Fibroblast of mammary gland (primary cell): ENCODE results near the gene FAM53A.
"Not testable (repeated sequence)": the region's sequence is repeated elsewhere in the genome, so short reads cannot be mapped to it uniquely, and the experiment has no call there.

Experiments used
- DNase-seq: peaks from one replicate; pipeline ENCODE4 v3.0.0-alpha.2; 2010; ENCODE audit warnings: low read depth
- H3K4me3 ChIP-seq: 2 replicates; pipeline ENCODE4 v1.5.1; 2011; ENCODE audit warnings: low read depth, mild to moderate bottlenecking, low read length, moderate library complexity; ENCODE audit not compliant: control insufficient read depth
- TF ChIP-seq, protein P1 (sequence below): conservative IDR thresholded peaks from 2 replicates; pipeline ENCODE4 v1.5.1; 2011; ENCODE audit warnings: low read depth, low read length, inconsistent platforms; ENCODE audit not compliant: control insufficient read depth, insufficient read depth

The FAM53A gene

DNA sequence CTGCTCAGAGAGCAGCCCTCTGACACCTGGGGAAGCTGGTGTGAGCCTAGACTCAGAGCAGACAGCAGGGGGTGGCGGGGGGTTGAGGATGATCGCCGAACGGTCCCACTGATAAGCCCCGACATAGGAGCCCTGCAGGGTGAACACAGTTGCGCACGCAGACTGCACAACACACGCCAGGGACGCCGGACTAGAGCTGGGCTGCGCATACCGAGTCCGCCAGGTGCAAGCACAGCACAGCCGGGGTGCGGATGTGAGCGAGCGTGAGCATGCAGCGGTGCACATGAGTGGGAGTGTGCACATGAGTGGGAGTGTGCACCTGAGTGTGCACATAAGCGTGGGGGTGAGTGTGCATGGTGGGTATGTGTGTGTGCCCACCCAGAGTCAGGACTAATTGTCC, 36.7 kb downstream of the FAM53A start:
- H3K4me3 ChIP-seq, result no peak overlapping the region
- no peak for DNase-seq
- TF ChIP-seq, protein P1, sequence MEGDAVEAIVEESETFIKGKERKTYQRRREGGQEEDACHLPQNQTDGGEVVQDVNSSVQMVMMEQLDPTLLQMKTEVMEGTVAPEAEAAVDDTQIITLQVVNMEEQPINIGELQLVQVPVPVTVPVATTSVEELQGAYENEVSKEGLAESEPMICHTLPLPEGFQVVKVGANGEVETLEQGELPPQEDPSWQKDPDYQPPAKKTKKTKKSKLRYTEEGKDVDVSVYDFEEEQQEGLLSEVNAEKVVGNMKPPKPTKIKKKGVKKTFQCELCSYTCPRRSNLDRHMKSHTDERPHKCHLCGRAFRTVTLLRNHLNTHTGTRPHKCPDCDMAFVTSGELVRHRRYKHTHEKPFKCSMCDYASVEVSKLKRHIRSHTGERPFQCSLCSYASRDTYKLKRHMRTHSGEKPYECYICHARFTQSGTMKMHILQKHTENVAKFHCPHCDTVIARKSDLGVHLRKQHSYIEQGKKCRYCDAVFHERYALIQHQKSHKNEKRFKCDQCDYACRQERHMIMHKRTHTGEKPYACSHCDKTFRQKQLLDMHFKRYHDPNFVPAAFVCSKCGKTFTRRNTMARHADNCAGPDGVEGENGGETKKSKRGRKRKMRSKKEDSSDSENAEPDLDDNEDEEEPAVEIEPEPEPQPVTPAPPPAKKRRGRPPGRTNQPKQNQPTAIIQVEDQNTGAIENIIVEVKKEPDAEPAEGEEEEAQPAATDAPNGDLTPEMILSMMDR, result no peak

DNA sequence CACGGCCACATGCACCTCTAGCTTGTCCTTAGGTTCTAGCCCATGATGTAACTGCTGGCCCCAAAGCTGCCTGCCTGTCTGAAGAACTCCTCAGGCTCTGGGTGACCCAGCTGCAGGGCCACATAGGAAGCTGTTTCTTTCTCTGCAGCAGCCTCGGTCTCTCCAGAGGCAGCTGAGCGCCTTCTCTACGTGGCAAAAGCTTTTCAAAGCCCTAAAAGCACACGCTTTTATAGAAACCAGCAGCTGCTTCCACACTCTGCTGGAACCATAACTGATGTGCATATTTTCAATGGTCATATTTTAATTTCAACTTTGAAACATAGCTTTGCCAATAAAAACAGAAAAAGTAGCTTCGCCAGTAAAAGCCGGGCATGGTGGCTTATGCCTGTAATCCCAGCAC, 37.4 kb downstream of the FAM53A start:
- no peak overlapping the region for H3K4me3 ChIP-seq
- DNase-seq, result no peak
- TF ChIP-seq, protein P1, result no peak

DNA sequence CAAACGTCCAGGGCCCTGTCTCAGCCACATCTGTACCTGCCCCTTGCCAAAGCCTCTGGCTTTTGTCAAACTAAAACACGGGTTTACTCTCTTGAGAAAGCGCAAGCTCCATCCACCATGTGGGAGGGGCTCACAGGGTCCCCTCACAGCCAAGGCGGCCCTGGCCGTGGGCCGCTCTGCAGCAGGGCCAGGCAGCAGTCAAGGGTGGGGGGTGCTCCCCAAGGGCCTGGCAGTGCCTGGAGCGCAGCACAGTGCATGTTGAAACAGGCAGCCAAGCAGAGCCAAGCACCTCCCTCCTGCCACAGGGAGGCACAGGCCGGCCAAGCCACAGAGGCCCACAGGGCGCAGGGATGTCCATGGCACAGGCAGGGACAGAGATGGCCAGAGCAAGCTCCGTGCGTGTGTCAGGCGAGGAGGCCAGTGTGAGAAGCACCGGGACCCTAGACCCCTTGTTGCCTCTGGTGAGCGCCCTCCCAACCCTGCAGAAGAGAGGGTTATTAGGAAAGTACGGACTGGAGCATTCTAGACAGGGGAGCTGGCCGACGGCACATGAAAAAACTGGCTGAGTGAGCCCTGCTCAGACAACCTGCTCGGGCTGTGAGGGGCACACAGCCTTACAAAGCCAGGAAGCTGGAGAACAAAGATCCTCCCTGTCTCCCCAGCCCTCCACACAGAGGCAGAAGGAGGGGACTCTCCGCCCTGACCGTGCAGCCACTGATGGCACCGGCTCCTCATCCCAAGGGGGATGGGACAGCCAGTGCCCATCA, 39.0 kb downstream of the FAM53A start:
- TF ChIP-seq, protein P1, result no peak
- no peak overlapping the region for H3K4me3 ChIP-seq
- peak; percentile 5 for DNase-seq

DNA sequence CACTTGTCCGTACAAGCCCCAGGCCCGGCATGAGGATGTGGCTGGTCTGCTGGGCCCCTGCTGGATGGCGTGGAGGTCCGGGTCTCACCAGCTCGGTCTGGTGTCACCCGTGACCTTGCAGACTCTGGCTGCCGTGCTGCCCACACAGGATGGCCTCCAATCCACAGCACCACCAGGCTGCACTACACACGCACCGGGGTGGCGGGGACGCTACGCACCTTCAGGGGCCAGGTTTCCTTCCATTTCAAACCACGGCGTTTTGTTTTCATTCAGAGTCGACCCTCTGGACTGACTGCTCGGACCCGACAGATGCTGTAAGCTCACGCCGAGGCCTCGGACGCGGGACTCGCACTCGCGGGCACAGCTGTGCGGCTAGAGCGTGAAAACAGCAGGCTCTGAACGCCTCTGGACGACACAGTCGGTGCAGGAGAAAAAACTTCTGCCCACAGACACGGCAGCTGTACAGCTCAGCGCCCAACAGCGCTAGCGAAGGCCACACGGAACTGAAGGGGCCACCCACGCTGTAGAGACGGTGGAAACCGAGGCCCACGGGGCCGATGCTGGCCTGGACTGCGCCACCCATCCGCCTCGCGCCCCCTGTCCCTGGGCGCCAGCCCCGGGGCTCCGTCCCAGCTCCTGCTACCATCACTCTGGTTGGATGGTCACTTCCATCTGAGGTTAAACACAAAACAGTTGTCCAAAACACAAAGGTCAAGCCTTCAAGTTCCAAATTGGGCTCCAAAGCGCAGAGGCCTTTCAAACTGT, 40.0 kb downstream of the FAM53A start:
- TF ChIP-seq, protein P1, result no peak
- no peak for DNase-seq

DNA sequence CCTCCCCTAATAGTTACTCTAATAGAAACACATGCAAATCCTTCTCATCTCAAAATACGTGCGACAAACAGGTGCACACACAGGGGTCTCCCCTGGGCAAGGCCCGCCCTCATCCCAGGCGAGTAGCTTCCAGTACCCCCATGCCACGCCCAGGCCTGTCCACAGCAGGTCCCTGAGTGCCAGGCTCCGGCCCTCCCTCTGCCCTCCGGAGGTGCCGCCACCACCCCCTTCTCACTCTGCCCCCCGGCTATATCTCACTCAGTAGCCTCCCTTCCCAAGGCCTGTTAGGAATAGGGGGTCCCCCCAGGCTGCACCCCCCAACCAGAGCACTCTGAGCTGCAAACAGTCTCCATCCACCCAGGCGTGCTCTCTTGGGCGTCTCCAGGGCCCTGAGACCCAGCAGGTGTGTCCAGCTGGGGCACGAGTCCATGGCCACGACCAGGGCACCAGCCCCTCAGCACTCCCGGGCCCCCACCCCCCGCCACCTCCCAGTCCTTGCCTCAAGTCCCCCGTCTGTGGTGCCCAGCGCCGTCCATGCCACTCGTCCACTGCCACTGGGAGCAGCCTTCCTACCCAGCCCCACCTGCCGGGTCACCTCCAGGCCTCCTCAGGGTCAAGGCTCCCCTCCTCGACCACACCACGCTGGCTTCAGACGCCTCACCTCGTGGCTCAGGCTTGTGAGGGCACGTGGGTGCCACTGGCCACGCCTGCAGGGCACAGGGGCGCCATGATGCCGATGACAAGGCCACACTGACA, 41.7 kb downstream of the FAM53A start:
- no peak overlapping the region for H3K4me3 ChIP-seq
- TF ChIP-seq, protein P1, result no peak
- DNase-seq, result no peak

More for the DNA sequence above, 40.0 kb downstream of the FAM53A start:
- H3K4me3 ChIP-seq, result no peak overlapping the region

DNA sequence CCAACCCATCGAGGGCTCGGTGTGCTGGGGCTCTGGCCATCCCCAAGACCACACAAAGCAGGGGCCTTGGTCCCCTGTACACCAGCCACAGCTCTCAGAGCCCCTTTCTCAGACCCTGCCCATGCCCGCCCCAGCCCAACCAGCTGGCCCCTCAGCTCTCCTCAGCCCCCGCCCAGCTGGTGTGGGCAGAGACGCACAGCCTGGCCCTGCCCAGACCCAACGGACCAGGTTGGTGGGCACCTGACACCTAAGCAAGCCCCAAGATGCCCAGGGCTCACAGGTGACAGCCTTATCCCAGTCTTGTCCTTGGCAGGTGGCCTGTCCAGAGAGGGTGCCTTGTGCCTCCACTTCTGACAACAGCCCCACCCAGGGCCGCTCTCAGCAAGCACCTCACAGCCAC, 42.4 kb downstream of the FAM53A start:
- no peak overlapping the region for H3K4me3 ChIP-seq
- TF ChIP-seq, protein P1, result no peak
- no peak for DNase-seq

DNA sequence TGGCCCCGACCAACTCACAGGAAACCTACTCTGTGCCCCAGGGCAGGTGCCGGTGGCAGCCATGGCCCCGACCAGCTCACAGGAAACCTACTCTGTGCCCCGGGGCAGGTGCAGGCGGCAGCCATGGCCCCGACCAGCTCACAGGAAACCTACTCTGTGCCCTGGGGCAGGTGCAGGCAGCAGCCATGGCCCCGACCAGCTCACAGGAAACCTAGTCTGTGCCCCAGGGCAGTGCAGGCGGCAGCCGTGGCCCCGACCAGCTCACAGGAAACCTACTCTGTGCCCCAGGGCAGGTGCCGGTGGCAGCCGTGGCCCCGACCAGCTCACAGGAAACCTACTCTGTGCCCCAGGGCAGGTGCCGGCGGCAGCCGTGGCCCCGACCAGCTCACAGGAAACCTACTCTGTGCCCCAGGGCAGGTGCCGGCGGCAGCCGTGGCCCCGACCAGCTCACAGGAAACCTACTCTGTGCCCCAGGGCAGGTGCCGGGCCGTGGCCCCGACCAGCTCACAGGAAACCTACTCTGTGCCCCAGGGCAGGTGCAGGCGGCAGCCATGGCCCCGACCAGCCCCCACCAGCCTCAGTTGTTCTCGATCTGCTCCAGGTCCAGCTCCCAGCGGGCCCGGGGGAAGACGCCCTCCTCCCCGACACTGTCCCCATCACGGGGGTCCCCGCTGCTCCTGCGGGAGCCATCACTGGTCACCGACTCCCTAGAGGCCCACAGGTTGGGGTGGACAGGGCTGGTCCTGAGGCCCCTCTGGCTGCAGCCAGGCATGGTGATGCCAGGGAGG, 43.2 kb downstream of the FAM53A start:
- DNase-seq, result not testable (repeated sequence)

More for the DNA sequence above, 43.2 kb downstream of the FAM53A start:
- H3K4me3 ChIP-seq, result not testable (repeated sequence)
